Uterus (tissue), 2 donors: ENCODE data around the gene RASA4.
"Not testable (repeated sequence)": the region's sequence is repeated elsewhere in the genome, so short reads cannot be mapped to it uniquely, and the experiment has no call there.

Experiments used
- POLR2A ChIP-seq, 2 donors: fragments of 450-650 bp; IDR thresholded peaks; one replicate each; pipeline ENCODE4 v1.6.1; 2016; ENCODE audit warnings: antibody characterized with exemption in 2 of 2, mild to moderate bottlenecking in 1 of 2, moderate library complexity in 1 of 2
- TF ChIP-seq, protein P1 (sequence below), 4 experiments: fragments of 200-600 bp in 2 of 4; fragments of 450-650 bp in 2 of 4; sonication (generic) in 2 of 4; IDR thresholded peaks; one replicate each; pipeline ENCODE4 v1.5.1; 2016 to 2019; ENCODE audit warnings: antibody characterized with exemption in 4 of 4, mild to moderate bottlenecking in 2 of 4, moderate library complexity in 1 of 4

DNA sequence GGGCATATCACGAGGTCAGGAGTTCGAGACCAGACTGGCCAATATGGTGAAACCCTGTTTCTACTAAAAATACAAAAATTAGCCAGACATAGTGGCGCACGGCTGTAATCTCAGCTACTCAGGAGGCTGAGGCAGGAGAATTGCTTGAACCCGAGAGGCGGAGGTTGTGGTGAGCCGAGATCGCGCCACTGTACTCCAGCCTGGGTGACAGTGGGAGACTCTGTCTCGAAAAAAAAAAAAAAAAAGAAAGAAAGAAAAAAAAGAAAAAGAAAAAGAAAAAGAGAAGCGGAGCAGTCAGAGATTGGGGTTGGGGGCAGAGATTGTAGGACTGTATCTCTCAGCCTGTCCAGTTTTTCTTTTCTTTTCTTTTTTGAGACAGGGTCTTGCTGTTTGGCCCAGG lies 73.8 kb downstream of the RASA4 start:
- TF ChIP-seq, protein P1, sequence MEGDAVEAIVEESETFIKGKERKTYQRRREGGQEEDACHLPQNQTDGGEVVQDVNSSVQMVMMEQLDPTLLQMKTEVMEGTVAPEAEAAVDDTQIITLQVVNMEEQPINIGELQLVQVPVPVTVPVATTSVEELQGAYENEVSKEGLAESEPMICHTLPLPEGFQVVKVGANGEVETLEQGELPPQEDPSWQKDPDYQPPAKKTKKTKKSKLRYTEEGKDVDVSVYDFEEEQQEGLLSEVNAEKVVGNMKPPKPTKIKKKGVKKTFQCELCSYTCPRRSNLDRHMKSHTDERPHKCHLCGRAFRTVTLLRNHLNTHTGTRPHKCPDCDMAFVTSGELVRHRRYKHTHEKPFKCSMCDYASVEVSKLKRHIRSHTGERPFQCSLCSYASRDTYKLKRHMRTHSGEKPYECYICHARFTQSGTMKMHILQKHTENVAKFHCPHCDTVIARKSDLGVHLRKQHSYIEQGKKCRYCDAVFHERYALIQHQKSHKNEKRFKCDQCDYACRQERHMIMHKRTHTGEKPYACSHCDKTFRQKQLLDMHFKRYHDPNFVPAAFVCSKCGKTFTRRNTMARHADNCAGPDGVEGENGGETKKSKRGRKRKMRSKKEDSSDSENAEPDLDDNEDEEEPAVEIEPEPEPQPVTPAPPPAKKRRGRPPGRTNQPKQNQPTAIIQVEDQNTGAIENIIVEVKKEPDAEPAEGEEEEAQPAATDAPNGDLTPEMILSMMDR (IDR thresholded peaks at IDR 0.05) = not testable (repeated sequence)
- TF ChIP-seq POLR2A (IDR thresholded peaks at IDR 0.05) = not testable (repeated sequence)
